Cortex of kidney (tissue), 1 donor: ENCODE results near the gene SLC38A3.

Experiments
- DNase-seq: peaks from one replicate; lab custom pipeline; 2025; lab: John Stamatoyannopoulos, UW

SLC38A3 gene

DNA sequence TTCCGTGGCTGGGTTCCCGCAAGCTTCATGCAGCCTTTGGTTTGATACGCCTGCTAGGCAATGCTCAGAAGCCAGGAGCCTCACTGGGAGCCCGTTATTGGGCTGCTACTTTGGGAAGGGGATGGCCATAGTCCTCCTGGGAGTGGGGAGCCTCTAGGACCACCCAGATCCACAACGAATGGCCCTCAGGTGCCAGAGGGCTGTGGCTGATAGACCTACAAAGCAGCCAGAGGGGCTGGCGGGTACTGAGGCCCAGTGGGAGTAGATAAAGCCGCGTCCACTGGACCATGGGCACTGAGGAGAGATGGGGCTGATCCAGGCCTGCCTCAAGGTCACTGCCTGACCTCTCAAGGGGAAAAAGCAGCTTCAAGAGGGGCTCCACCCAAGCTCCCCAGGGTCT lies 12.9 kb upstream of the SLC38A3 start:
- DNase-seq = no peak

DNA sequence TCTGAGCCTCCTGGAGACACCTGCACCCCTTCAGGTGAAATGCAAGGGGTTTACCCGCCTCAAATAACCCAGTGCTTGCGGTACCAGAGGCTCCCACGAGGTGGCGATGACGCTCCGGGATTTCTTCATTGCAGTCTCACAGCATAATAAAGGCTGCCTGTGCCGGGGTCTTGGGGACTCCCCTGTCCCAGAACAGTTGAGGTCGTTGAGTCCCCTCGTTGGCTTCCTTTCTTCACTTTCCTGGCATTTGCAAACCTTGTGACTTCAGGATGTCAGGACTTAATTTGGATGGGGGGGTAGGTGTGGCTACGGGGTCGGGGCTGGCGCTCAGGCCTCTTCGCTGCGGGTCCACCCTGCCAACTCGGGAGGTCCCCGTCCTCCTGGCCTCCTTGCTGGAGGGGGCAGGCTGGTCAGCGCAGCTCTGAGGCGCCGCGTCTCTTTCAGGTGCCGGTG lies 12.4 kb upstream of the SLC38A3 start:
- no peak for DNase-seq

- DNase-seq = no peak
Observed at GRCh38 chr3:50193286-50193685, 11.8 kb upstream of the SLC38A3 start.

GRCh38 chr3:50193746-50194127 lies 11.3 kb upstream of the SLC38A3 start:
- DNase-seq = no peak

GRCh38 chr3:50194128-50194902 lies 10.8 kb upstream of the SLC38A3 start:
- no peak for DNase-seq

DNA sequence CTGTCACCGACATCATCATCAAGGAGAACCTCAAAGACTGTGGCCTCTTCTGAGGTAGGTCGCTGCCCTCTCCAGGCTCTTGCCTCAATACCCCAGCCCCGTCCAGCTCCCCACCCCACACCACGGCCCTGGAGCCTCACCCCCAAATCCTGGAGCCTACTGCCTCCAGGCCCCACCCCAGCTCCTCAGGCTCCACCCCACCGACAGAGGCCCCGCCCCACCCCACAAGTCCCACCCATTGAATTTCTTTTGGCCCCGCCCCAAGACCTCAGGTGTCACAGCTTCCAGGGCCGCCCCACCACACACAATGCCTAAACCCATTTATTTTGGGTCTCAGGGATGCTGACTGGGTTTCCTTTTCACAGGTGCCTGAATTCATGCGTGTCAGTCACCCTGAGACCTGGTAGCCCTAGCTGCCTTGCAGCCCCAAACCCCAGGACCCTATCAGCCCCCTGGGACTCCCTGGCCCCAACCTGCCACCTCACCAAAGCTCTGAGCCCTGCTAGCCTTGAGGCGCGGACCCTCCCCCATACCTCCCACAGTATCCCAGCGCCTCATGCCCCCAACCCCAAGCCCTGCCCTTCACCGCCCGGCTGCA lies 10.1 kb upstream of the SLC38A3 start:
- DNase-seq = no peak

GRCh38 chr3:50195501-50196252 lies 9.4 kb upstream of the SLC38A3 start:
- no peak for DNase-seq

DNA sequence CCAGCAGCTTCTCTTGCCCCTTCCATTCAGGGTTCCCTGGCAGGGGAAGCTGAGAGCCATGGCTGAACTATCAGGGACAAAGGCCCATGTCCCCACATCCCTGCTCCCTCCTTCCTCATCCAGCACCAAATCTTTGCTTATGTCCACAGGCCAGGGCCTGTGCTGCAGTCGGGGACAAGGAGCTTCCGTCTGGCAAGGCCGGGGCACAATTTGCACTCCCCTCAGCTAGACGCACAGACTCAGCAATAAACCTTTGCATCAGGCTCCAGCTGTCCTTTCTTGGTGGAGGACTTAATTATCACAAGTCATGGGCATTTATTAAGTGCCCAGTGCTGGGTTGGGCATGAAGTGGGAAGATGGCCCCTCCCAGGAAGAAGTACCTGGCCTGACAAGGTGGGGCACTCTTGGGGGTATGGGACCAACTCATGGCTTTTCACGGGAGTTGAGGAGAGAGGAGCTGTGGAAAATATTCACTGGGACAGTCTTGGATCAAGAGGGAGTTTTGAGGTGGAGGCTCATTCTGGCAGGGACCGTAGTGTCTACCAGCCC lies 8.7 kb upstream of the SLC38A3 start:
- DNase-seq = no peak

GRCh38 chr3:50201573-50202315 lies 3.3 kb upstream of the SLC38A3 start:
- no peak for DNase-seq

DNA sequence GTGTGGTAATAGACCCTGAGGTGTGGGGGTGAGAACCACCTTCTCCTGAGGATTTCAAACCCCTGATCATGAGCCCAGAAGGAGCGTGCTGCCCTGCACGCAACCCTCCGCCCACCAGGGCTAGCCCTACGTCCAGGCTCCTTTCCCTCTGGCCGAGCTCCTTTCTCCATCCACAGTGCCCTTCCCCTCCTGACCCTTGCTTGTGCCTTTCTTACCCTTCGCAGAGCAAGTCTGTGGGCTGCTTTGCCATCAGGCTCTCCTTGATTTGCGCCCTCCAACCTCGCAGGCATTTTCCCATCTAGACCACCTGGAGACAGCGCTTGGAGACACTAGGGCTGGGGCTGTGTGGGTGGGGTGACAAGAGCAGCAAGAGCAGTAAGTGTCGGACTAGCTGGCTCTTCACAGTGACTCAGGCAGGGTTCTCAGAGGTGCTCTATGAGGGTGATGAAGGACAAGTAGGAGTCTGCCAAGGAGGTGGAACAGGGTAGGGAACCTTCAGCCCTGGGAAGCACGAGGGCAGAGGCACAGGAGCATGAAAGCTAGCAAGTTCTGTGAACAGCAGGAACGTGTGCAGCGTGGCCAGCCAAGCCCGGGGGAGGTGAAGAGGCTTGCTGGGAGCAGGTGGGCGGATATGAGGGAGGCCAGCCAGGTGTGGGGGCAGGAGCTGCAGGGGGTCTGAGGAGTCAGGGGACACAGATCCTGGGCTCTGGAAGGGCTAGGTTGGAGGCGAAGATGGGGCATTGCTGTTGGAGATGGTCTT lies 2.5 kb upstream of the SLC38A3 start:
- no peak for DNase-seq

GRCh38 chr3:50203113-50203808 lies 1.8 kb upstream of the SLC38A3 start:
- no peak for DNase-seq

DNA sequence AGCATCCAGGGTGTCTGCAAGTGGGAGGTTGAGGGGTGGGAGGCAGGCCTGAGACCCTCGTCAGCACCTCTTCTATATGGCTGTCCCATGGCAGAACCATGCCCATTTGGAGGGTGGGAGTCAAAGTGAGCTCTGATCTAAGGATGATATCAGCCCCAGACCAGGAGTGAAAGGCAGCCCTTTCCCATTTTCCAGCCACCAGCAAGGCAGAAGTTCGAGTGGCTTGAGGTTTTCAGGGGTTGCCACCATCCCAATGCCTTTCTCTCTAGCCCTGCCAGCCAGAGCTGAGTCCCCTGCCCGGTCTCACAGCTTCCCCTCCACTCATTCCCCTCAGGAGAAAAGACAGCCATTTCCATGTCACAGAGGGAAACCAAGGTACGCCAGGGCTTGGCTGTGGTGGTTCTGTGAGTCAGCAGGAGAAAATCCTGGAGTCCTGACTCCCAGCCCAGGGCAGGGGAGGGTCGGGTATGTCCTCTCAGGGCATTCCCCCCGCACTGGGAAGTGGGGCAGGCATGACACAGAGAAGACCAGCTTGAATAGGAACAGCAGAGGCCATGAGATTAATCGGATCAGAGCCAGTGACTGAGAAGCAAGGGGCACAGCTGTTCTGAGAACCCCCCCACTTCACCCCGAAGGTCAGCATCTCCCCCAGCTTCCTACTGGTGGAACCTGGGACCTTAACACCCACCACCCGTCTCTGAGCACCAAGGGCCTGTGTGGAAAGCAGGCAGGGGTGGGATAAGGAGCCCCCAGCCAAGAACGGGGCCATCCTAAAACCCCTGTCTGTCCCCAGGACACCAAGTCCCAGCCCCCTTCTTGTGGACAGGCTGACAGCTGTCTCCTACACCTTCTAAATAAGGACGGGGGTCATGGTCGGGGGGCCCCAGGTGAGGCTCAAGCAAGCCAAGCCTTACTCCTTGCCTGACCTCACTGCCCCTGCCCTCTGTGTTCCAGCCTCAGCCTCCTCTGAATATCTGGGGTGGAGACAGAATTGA lies 965 bp upstream of the SLC38A3 start:
- DNase-seq = no peak

DNA sequence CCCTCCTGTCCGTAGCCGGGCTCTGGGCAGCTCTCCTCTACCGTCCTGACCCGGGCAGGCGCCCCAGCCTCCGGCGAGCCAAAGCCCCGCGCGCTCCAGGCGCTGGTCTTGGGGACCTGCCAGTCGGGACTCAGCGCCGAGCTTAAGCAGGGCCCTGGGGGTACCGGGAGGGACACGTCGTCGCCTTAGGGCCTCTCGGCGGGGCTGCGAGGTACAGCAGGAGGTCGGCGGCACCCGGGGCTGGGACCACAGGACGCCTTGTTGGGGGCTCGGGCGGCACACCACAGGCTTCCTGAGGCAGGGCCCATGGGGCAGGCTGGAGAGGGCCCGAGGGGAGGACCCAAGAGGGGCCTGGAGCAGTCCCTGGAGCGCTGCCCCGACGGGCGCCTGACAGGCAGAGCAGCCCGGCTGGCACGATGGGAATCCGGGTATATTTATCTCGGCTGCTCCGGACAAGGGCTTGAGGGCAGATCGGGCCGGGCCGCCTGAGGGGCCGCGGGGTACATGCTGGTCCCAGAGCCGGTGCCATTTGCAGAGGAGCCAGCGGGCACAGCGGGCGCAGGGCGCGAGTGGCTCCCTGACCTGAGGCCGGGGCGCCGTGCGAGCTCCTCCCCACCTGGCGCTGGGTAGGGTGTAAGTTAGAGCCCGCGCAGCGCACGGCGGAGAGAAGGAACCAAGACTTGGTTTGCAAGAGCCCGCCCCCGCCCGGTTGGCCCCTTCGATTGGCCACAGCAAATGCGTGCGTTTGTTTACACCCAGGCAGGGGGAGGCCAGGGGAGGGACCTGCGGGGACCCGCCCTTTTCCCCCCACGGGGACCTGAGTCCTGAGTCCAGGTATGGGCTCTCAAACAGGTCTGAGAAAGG lies 574 bp downstream of the SLC38A3 start:
- no peak for DNase-seq

GRCh38 chr3:50207359-50208042 lies 2.4 kb downstream of the SLC38A3 start:
- no peak for DNase-seq

- no peak for DNase-seq
Observed at GRCh38 chr3:50208677-50209344, 3.7 kb downstream of the SLC38A3 start.

DNA sequence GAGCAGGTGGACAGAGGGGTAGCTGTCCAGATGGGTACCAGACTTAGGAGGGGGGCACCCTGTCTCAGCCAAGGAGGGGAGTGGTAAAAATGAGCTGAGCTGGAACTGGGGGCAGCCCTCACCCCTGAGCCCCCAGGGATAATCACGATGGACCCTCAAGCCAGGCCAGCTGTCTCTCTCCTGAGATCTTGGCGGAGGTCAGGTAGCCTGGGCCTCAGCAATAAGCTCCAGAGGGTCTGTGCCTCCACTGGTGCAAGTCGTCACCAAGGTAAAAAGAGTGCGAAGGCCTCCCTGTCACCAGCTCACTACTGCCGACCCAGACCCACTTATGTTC lies 5.1 kb downstream of the SLC38A3 start:
- DNase-seq = no peak
